HepG2 (cell line): ENCODE measurements around the gene PRRT1. TPM values are rescaled to one million over a fixed set of nuclear protein-coding genes. Genes with fewer than 3 reads are reported as not detected.
A peak's percentile ranks its signal among the peaks of the same experiment; 100 is the strongest.

Experiments used
- ASH2L ChIP-seq: fragments of 300-600, 200-600 bp; sonication (generic); IDR thresholded peaks from 2 replicates; pipeline ENCODE4 v1.7.0; 2017; ENCODE audit warnings: low read depth, mild to moderate bottlenecking, moderate library complexity, mixed read lengths, low read length; ENCODE audit not compliant: insufficient read length
- ELF4 ChIP-seq: sonication (generic); formaldehyde crosslinking; IDR thresholded peaks from 2 replicates; pipeline ENCODE4 v1.5.0; 2020; ENCODE audit warnings: missing genetic modification reagents, mild to moderate bottlenecking, moderate library complexity, borderline replicate concordance
- KLF6 ChIP-seq: IDR thresholded peaks from 2 replicates; pipeline ENCODE4 v1.8.0; 2016; ENCODE audit warnings: missing biosample characterization, missing genetic modification reagents
- MLX ChIP-seq: IDR thresholded peaks from 2 replicates; pipeline ENCODE4 v1.6.1; 2016
- PHF21A ChIP-seq: sonication (generic); formaldehyde crosslinking; IDR thresholded peaks from 2 replicates; pipeline ENCODE4 v1.5.0; 2020; ENCODE audit warnings: mild to moderate bottlenecking, missing genetic modification reagents
- RELA ChIP-seq: sonication (generic); formaldehyde crosslinking; IDR thresholded peaks from 2 replicates; pipeline ENCODE4 v1.4.0; 2020; ENCODE audit warnings: missing genetic modification reagents
- SP2 ChIP-seq: sonication (generic); formaldehyde crosslinking; IDR thresholded peaks from 2 replicates; pipeline ENCODE4 v1.5.1; 2020; ENCODE audit warnings: mild to moderate bottlenecking, missing genetic modification reagents
- TBL1XR1 ChIP-seq: fragments of 150-350 bp; IDR thresholded peaks from 2 replicates; pipeline ENCODE4 v1.6.1; 2014; ENCODE audit warnings: borderline replicate concordance, low read length; ENCODE audit not compliant: partially characterized antibody
- TFE3 ChIP-seq: IDR thresholded peaks from 2 replicates; pipeline ENCODE4 v1.6.1; 2016
- ZBED4 ChIP-seq: sonication (generic); formaldehyde crosslinking; IDR thresholded peaks from 2 replicates; pipeline ENCODE4 v1.4.0; 2020; ENCODE audit warnings: missing genetic modification reagents, borderline replicate concordance
- ZBTB37 ChIP-seq: sonication (generic); formaldehyde crosslinking; IDR thresholded peaks from 2 replicates; pipeline ENCODE4 v1.4.0; 2020; ENCODE audit warnings: mild to moderate bottlenecking, missing genetic modification reagents
- ZFX ChIP-seq: sonication (generic); formaldehyde crosslinking; IDR thresholded peaks from 2 replicates; pipeline ENCODE4 v1.4.0; 2020; ENCODE audit warnings: mild to moderate bottlenecking, low read depth, missing genetic modification reagents, moderate library complexity
- ZKSCAN8 ChIP-seq: IDR thresholded peaks from 2 replicates; pipeline ENCODE4 v1.6.1; 2016; ENCODE audit warnings: borderline replicate concordance, missing genetic modification reagents, missing compliant biosample characterization
- ZNF275 ChIP-seq: sonication (generic); formaldehyde crosslinking; IDR thresholded peaks from 2 replicates; pipeline ENCODE4 v1.8.0; 2022; ENCODE audit warnings: missing genetic modification reagents, mild to moderate bottlenecking, inconsistent platforms, borderline replicate concordance
- ZNF44 ChIP-seq: sonication (generic); formaldehyde crosslinking; IDR thresholded peaks from 2 replicates; pipeline ENCODE4 v1.5.1; 2020; ENCODE audit warnings: mild to moderate bottlenecking, missing genetic modification reagents
- ZNF441 ChIP-seq: sonication (generic); formaldehyde crosslinking; IDR thresholded peaks from 2 replicates; pipeline ENCODE4 v1.7.0; 2021; ENCODE audit warnings: missing genetic modification reagents, borderline replicate concordance
- ZNF510 ChIP-seq: sonication (generic); formaldehyde crosslinking; IDR thresholded peaks from 2 replicates; pipeline ENCODE4 v1.4.0; 2020; ENCODE audit warnings: low read depth, mild to moderate bottlenecking, missing genetic modification reagents
- ZNF644 ChIP-seq: IDR thresholded peaks from 2 replicates; pipeline ENCODE4 v1.6.1; 2016; ENCODE audit warnings: low read depth
- ZNF652 ChIP-seq: IDR thresholded peaks from 2 replicates; pipeline ENCODE4 v1.6.1; 2016; ENCODE audit warnings: low read depth, borderline replicate concordance
- ZNF772 ChIP-seq: sonication (generic); formaldehyde crosslinking; IDR thresholded peaks from 2 replicates; pipeline ENCODE4 v1.5.0; 2020; ENCODE audit warnings: mild to moderate bottlenecking, missing genetic modification reagents
- polyA plus RNA-seq, 8 experiments: library from polyadenylated mRNA; depleted of rRNA in 3 of 8; stranded (reverse) in 7 of 8; unstranded in 1 of 8; fragments of >200 nt; fragmentation: Illumina TruSeq in 4 of 8; extraction: Trizol in 4 of 8; gene quantifications; 2 replicates each; pipeline versions ENCODE4 v1.2.1 to v1.2.3, GENCODE V29; 2011 to 2016; ENCODE audit warnings: low read depth in 4 of 8, missing spikeins in 1 of 8, mixed read lengths in 1 of 8; ENCODE audit not compliant: insufficient read depth in 1 of 8
- total RNA-seq, 5 experiments: library from RNA; depleted of rRNA; stranded (reverse); fragments of >200 nt; fragmentation: Illumina TruSeq; extraction: Trizol; gene quantifications; 2 replicates each; pipeline ENCODE4 v1.2.3, GENCODE V29; 2016; ENCODE audit warnings: low read depth in 1 of 5

Gene PRRT1
- total and polyA plus RNA-seq, 2 of the 13 experiments (the other 11 are each of a cell fraction or from before 2014, with no cell fraction given), result 0.64 to 1.4 TPM

- TF ChIP-seq ZNF441, result no peak
- no peak for TF ChIP-seq ZNF652 (CRISPR knock-in tag)
- TF ChIP-seq ZNF644 (CRISPR knock-in tag), result peak; percentile 21; the same call in 1 of the 2 replicates
- TF ChIP-seq MLX (CRISPR knock-in tag), result 0 out of 2 replicates have a peak, but pooled peaks have one; percentile 5
- TF ChIP-seq ZBED4 (CRISPR knock-in tag), result 0 out of 2 replicates have a peak, but pooled peaks have one; percentile 13
- TF ChIP-seq SP2 (CRISPR knock-in tag), result peak; percentile 96
- TF ChIP-seq ZFX (CRISPR knock-in tag), result peak; percentile 13
- peak; percentile 95 for TF ChIP-seq ELF4 (CRISPR knock-in tag)
- peak; percentile 87 for TF ChIP-seq PHF21A (CRISPR knock-in tag)
- TF ChIP-seq ZBTB37, result no peak
- peak; percentile 47 for TF ChIP-seq ASH2L
- peak; percentile 78; the same call in 1 of the 2 replicates for TF ChIP-seq ZNF772
- TF ChIP-seq TFE3, result no peak
- TF ChIP-seq ZKSCAN8 (CRISPR knock-in tag), result peak; percentile 14; the same call in 1 of the 2 replicates
- TF ChIP-seq ZNF44 (CRISPR knock-in tag), result no peak; the same call in 1 of the 2 replicates
- no peak; the same call in 1 of the 2 replicates for TF ChIP-seq RELA (CRISPR knock-in tag)
- TF ChIP-seq KLF6 (CRISPR knock-in tag), result peak; percentile 63; the same call in 1 of the 2 replicates
- TF ChIP-seq ZNF275 (CRISPR knock-in tag), result 0 out of 2 replicates have a peak, but pooled peaks have one; percentile 5
- TF ChIP-seq ZNF510 (CRISPR knock-in tag), result no peak
- TF ChIP-seq TBL1XR1, result peak; percentile 8
Measured at GRCh38 chr6:32177788-32178546, 26.2 kb upstream of the PRRT1 start, which contains the start of gene RNF5 (continued).
